Gastrocnemius medialis (tissue), 4 donors: ENCODE results near the gene PTPRM. TPM values are rescaled to one million over a fixed set of nuclear protein-coding genes. Genes with fewer than 3 reads are reported as not detected.
A peak's percentile ranks its signal among the peaks of the same experiment; 100 is the strongest.

ENCODE experiments used
- ATAC-seq, 2 donors: fragments of 150-250 bp; one replicate each; pipeline ENCODE4 v1.9.1; 2016
- DNase-seq, 2 donors: peaks; one replicate each; pipeline ENCODE4 v3.0.0-alpha.2; 2019
- H3K27ac ChIP-seq, 4 donors: fragments of 200-600 bp; sonication (generic); 1 replicate in 1 of 4; 2 replicates in 3 of 4; pipeline ENCODE4 v1.5.1; 2016 to 2018; ENCODE audit warnings: mild to moderate bottlenecking in 2 of 4, moderate library complexity in 1 of 4
- H3K27me3 ChIP-seq, 3 donors: fragments of 200-600 bp; sonication (generic) in 2 of 3; 1 replicate in 1 of 3; 2 replicates in 2 of 3; pipeline versions ENCODE4 v1.5.1 to v1.6.0; 2016 to 2019; ENCODE audit warnings: mild to moderate bottlenecking in 1 of 3, moderate library complexity in 1 of 3
- H3K36me3 ChIP-seq, 2 donors: fragments of 200-600 bp; sonication (generic) in 1 of 2; one replicate each; pipeline ENCODE4 v1.5.1; 2017 to 2018
- H3K4me1 ChIP-seq, 2 donors: fragments of 200-600 bp; sonication (generic) in 1 of 2; one replicate each; pipeline ENCODE4 v1.5.1; 2016 to 2017; ENCODE audit warnings: mild to moderate bottlenecking in 2 of 2
- H3K4me3 ChIP-seq, 4 donors: fragments of 200-600 bp; sonication (generic) in 3 of 4; 1 replicate in 1 of 4; 2 replicates in 3 of 4; pipeline ENCODE4 v1.5.1; 2016 to 2019; ENCODE audit warnings: mild to moderate bottlenecking in 2 of 4
- H3K9me3 ChIP-seq, 3 donors: fragments of 200-600 bp; sonication (generic) in 2 of 3; 1 replicate in 1 of 3; 2 replicates in 2 of 3; pipeline ENCODE4 v1.5.1; 2016 to 2019
- POLR2A ChIP-seq, 2 donors: fragments of 450-650 bp; IDR thresholded peaks; one replicate each; pipeline ENCODE4 v1.6.1; 2017; ENCODE audit warnings: antibody characterized with exemption in 2 of 2, mild to moderate bottlenecking in 2 of 2, moderate library complexity in 2 of 2
- in situ Hi-C, 4 donors: fragments of 200-750 bp; cut with MboI; loops; one replicate each; pipeline versions ENCODE4 v1.15.0 to v1.8.0; 2017; ENCODE audit warnings: low sequenced_read_pairs in 4 of 4
- intact Hi-C: fragments of 100-400 bp; cut with DNase I; formaldehyde crosslinking; loops from one replicate; pipeline ENCODE4 v1.15.1; 2023; ENCODE audit warnings: low total_unique reads
- total RNA-seq, 4 donors: library from RNA; depleted of rRNA; stranded (reverse); fragments of >200 nt; gene quantifications; one replicate each; pipeline versions ENCODE4 v1.1.0 to v1.2.3, GENCODE V29; 2016
- TF ChIP-seq, protein P1 (sequence below), 5 experiments: fragments of 450-650 bp in 3 of 5; fragments of 200-600 bp in 2 of 5; sonication (generic) in 2 of 5; IDR thresholded peaks in 4 of 5; conservative IDR thresholded peaks in 1 of 5; 1 replicate in 4 of 5; 2 replicates in 1 of 5; pipeline ENCODE4 v1.5.1; 2016 to 2019; ENCODE audit warnings: antibody characterized with exemption in 5 of 5, mild to moderate bottlenecking in 3 of 5, moderate library complexity in 3 of 5

Gene PTPRM
- total RNA-seq, 4 donors from 2014 or later: 52.6 to 79.3 (median 63.8) TPM

DNA sequence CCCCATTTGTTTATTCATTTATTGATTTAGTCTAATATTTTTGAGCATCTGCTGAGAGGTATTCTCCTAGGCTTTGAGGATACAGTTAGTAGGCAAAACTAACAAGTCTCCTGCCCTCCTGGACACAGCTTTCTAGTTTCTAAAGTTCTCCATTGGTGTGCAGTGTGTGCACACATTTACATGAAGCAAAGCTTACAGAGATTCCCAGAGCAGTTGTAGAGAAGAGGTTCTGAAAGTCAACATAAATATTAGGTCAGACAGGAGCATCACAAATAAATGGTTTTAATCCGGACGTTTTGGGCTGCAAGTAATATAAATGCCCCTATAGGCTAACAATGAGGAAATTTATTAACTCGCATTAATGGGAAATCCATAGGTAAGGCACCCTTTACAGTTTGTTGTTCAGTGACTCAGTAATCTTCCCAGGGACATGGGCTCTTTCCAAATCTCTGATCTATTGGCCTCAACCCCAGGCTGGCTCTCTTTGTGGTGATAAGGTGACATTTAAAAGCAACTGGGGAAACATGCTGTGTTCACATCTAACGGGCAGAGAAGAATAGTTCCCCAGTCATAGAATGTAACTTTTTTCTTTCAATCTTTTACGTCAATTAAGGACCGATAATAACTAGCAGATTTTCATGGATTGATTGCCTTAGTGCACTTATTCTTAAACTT lies 407.2 kb downstream of the PTPRM start:
- Histone ChIP-seq H3K4me1 (peaks cover 0 to 13% of the 10 kb centered on the region in 2 donors), H3K4me3 (no peak overlapping the region), H3K36me3 (no peaks in the 10 kb centered on the region), H3K27ac (peak overlapping the region; percentile 38 to 69 (median 42)), H3K9me3 (no peaks in the 10 kb centered on the region), H3K27me3 (no peaks in the 10 kb centered on the region)
- intact Hi-C loops: loop anchor here (10.0 kb wide), 1 partner anchor 180 kb away; no protein-coding TSS in a partner anchor
- in situ Hi-C loops: no loop called here
- ATAC-seq (peak; percentile 84 to 93), DNase-seq (peak; percentile 10 to 38)
- TF ChIP-seq, protein P1, sequence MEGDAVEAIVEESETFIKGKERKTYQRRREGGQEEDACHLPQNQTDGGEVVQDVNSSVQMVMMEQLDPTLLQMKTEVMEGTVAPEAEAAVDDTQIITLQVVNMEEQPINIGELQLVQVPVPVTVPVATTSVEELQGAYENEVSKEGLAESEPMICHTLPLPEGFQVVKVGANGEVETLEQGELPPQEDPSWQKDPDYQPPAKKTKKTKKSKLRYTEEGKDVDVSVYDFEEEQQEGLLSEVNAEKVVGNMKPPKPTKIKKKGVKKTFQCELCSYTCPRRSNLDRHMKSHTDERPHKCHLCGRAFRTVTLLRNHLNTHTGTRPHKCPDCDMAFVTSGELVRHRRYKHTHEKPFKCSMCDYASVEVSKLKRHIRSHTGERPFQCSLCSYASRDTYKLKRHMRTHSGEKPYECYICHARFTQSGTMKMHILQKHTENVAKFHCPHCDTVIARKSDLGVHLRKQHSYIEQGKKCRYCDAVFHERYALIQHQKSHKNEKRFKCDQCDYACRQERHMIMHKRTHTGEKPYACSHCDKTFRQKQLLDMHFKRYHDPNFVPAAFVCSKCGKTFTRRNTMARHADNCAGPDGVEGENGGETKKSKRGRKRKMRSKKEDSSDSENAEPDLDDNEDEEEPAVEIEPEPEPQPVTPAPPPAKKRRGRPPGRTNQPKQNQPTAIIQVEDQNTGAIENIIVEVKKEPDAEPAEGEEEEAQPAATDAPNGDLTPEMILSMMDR (IDR thresholded peaks at IDR 0.05 in 4 of 5, conservative IDR thresholded peaks at IDR 0.05 in 1 of 5): no peak
- TF ChIP-seq POLR2A (IDR thresholded peaks at IDR 0.05): no peak

DNA sequence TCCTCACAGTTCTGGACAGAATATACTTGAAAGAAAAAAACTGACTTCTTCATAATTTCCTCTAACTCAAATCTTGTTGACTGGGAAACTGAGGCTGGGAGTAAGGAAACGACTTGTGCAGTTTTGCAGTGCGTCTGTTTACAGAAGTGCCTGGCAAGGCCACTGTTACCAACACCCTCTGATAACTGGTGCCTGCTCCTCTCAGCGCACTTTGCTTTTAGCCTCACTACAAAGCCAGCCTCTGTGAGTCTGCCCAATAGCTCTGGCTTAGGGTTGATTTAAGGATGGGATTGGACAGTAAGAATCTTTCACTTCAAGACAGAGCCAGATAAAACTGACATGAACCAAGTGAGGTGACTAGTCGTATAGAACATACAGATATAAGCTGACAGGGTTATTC lies 410.8 kb downstream of the PTPRM start:
- in situ Hi-C loops (no loop called here), intact Hi-C loops (loop anchor here (10.0 kb wide), 1 partner anchor 183 kb away; no protein-coding TSS in a partner anchor)
- TF ChIP-seq, protein P1 (IDR thresholded peaks at IDR 0.05 in 4 of 5, conservative IDR thresholded peaks at IDR 0.05 in 1 of 5): no peak
- no peak for TF ChIP-seq POLR2A (IDR thresholded peaks at IDR 0.05)
- Histone ChIP-seq H3K27me3 (no peaks in the 10 kb centered on the region), H3K9me3 (no peaks in the 10 kb centered on the region), H3K36me3 (no peaks in the 10 kb centered on the region), H3K4me1 (peaks cover 0 to 13% of the 10 kb centered on the region in 2 donors), H3K27ac (no peak overlapping the region), H3K4me3 (no peak overlapping the region)
- DNase-seq (no peak), ATAC-seq (no peak)

DNA sequence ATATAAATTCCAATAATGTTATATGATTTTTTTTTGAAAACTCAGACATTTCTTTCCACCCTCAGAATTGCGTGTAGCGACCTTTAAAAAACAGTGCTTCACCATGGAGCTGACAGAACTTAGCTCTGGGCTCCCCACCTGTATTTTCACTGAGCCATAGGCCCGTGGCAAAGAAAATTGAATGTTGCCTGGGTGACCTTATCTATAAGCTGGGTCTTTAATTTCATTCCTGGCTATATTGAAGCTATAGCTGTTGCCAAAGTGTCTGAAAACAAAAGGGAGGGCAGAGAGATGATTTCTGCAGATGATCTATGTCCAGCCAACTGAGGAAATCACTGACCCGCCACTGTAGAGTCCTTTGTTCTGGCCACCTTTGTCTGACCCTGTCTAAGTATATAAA lies 411.7 kb downstream of the PTPRM start:
- intact Hi-C loops (loop anchor here (10.0 kb wide), 1 partner anchor 184 kb away; no protein-coding TSS in a partner anchor), in situ Hi-C loops (no loop called here)
- H3K4me1 ChIP-seq: peaks cover 0 to 13% of the 10 kb centered on the region in 2 donors
- no peak overlapping the region for H3K27ac ChIP-seq
- TF ChIP-seq, protein P1 (IDR thresholded peaks at IDR 0.05 in 4 of 5, conservative IDR thresholded peaks at IDR 0.05 in 1 of 5): no peak
- no peak for TF ChIP-seq POLR2A (IDR thresholded peaks at IDR 0.05)
- DNase-seq (no peak), ATAC-seq (no peak)
- H3K4me3 ChIP-seq: no peak overlapping the region
- no peaks in the 10 kb centered on the region for H3K36me3 ChIP-seq
- no peaks in the 10 kb centered on the region for H3K9me3 ChIP-seq
- no peaks in the 10 kb centered on the region for H3K27me3 ChIP-seq

DNA sequence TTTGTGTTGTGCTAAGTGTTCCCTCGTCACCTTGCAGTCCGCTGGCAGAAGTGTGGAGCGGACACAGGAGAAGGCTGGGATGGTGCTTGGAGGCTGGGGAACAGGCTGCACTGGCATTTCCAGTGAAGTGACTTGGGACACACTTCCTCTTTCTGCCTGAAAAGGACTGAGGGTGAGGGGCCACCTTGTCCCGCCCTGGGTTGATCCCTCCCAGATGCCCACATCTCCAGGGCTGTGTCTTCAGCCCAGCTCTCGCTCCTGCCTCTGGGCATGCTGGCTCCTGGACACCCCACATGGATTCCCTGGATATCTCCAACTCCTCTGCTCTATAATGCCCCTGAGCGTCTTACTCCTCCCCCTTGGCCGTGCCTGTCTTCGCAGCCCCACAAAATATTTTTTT lies 412.6 kb downstream of the PTPRM start:
- no peak for TF ChIP-seq POLR2A (IDR thresholded peaks at IDR 0.05)
- TF ChIP-seq, protein P1 (IDR thresholded peaks at IDR 0.05 in 4 of 5, conservative IDR thresholded peaks at IDR 0.05 in 1 of 5): no peak
- in situ Hi-C loops: no loop called here
- H3K36me3 ChIP-seq: no peaks in the 10 kb centered on the region
- peaks cover 0 to 6% of the 10 kb centered on the region in 2 donors for H3K4me1 ChIP-seq
- intact Hi-C loops: loop anchor here (10.0 kb wide), 1 partner anchor 185 kb away; no protein-coding TSS in a partner anchor
- H3K27me3 ChIP-seq: no peaks in the 10 kb centered on the region
- DNase-seq (no peak), ATAC-seq (no peak)
- no peak overlapping the region for H3K4me3 ChIP-seq
- no peak overlapping the region for H3K27ac ChIP-seq
- no peaks in the 10 kb centered on the region for H3K9me3 ChIP-seq
